NCI-H69 (cell line): ENCODE data around the gene ETDA.
A peak's percentile ranks its signal among the peaks of the same experiment; 100 is the strongest.
"Not testable (repeated sequence)": the region's sequence is repeated elsewhere in the genome, so short reads cannot be mapped to it uniquely, and the experiment has no call there.

ENCODE experiments used
- DNase-seq: peaks from one replicate; lab custom pipeline; 2025; lab: John Stamatoyannopoulos, UW

Gene ETDA

DNA sequence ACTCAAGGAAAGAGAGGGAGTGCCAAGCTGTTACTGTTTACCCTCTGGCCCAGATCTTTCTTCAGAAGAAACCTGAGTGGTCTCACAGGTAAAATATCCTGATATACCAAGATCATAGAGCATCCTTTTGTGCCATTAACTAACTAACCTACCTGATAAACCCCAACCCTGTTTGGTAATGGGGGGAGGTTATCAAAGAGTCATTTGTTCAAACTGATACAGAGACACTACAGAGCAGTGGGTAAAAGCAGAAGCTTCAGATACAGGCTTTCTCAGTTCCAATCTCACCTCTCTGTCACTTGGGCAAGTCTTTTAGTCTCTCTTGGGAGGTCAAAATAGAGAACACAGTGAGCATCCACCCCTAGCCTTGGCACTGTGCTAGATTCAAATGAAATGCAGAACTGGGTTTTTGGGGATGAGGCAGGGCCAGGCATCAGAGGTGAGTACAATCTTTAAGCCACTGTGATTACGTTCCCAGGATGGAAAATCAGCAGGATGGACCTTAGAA lies at the start of gene ETDA:
ETDA (plus strand) TSS at position 51 of the 508 bp plus-strand sequence. CDS start 1,216 bp downstream, outside the sequence.
- not testable (repeated sequence) for DNase-seq

DNA sequence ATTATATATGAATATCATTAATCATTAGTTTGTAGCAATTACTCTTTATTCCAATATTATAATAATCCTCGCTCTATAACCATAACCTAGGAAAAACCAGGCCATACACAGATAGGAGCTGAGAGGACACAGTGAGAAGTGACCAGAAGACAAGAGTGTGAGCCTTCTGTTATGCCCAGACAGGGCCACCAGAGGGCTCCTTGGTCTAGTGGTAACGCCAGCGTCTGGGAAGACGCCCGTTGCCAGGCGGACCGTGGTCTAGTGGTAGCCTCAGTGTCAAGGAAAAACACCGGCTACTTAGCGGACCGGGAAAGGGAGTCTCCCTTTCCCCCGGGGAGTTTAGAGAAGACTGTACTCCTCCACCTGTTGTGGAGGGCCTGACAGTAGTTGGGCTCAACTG lies 45.4 kb upstream of the ETDA start:
- peak; percentile 0 for DNase-seq

DNA sequence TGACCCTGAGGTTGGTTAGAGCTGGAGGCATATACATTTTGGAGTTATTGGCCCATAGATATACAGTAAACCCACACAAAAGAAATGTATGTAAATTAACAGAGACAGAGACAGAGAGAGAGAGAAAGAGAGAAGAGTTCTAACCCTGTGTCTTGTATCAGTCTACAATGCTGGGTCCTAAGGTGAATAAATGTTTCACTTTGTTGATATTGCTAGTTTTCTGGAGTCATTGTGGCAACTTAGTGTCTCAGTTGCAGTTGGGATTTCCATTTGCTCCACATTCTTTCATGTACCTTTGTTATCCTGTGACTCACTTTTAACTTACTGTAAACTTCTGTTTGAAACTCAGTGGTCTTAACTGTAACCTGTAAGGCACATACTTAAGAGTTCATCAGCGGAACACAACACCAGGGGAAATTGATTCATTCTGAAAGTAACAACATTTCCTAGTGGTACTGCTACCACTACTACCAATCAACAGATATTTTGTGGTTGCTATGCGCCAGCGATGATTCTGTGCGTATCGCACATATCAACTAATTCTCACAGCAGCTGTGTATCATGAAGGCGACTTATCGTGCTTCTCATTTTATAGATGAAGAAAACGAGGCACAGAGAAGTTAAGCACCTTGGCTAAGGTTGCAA lies 38.5 kb upstream of the ETDA start:
- no peak for DNase-seq

DNA sequence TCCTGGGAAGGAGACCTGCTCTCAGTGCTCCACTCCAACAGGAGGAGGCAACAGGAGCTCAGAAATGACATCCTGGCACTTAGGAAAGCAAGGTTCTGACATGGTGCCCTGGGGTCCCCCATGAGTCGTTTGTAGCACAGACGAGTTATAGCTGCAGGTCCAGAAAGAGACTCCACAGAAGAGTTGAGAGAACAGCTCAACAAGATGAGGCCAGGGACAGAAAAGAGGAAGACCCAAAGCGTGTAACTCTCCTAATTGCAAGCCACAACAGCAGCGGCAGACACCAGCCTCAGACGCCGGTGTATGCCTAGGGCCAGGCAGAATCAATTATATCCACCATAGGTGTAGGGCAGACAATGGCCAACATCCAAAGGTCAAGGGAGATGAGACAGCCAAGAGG lies 5.9 kb upstream of the ETDA start:
- not testable (repeated sequence) for DNase-seq

DNA sequence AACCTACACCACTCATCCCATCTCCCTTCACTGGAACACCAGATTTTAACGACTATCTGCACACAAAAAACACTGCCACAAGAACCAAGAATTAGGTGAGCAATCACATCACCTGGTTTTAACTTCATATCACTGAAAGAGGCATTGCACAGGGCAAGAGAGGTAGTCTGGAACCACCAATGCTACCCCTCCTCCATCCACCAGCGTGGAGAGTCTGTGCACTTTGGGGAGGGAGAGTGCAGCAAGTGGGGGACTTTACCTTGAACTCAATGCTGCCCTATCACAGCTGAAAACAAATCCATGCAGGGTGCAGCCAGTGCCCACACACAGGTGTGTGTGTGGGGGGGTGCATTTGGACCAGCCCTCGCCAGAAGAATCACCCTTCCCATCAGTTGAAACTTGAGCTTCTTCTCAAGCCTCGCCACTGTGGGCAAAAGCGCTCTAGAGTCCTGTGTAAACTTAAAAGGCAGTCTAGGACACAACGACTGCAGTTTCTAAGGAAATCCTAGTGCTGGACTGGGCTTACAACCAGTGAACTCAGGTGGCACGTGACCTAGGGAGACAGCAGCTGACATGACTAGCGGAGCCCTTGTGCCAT lies 4.3 kb downstream of the ETDA start:
- not testable (repeated sequence) for DNase-seq

DNA sequence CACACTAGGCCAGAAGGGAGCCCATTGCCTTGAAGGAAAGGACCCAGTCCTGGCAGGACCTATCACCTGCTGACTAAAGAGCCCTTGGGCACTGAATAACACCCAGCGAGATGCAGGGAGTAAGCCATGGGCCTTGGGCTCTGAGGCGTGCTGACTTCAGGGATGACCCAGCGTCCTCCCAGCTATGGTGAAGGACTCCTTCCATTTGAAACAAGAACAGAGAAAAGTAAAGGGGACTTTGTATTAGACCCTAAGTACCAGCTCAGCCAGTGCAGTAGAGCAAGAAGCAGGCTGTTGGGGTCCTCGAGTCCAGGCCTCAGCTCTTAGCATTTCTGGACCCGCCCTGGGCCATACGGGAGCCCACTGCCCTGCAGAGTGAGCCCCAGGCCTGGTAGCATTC lies 5.1 kb downstream of the ETDA start:
- DNase-seq: no peak

DNA sequence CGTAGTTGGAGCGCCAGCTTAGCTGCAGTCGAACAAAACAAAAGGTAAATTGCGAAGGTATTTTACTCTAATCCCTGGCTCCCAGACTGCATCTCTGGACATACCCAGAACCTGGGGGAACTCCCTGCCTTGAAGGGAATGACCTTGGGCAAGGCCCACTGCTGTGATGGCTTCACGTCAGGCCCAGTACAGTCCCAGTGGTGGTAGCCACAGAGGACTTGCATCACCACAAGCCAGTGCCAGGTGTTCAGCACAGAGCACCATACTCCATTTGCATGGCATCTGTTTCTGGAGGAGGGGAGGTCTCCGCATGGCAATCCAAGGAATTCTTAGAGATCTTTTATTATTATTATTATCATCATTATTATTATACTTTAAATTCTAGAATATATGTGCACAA lies 5.6 kb downstream of the ETDA start:
- no peak for DNase-seq

DNA sequence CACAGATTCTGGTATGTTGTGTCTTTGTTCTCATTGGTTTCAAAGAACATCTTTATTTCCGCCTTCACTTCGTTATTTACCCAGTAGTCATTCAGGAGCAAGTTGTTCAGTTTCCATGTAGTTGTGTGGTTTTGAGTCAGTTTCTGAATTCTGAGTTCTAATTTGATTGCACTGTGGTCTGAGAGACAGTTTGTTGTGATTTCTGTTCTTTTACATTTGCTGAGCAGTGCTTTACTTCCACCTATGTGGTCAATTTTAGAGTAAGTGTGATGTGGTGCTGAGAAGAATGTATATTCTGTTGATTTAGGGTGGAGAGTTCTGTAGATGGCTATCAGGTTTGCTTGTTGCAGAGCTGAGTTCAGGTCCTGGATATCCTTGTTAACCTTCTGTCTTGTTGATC lies 9.1 kb downstream of the ETDA start:
- DNase-seq: not testable (repeated sequence)

DNA sequence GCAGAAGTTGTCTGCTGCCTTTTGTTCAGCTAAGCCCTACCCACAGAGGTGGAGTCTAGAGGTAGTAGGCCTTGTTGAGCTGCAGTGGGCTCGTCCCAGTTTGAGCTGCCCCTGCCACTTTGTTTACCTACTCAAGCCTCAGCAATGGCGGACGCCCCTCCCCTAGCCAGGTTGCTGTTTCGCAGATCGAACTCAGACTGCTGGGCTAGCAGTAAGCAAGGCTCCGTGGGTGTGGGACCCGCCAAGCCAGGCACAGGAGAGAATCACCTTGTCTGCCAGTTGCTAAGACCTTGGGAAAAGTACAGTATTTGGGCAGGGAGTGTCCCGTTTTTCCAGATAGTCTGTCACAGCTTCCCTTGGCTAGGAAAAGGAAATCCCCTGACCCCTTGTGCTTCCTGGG lies 11.5 kb downstream of the ETDA start:
- DNase-seq: not testable (repeated sequence)

DNA sequence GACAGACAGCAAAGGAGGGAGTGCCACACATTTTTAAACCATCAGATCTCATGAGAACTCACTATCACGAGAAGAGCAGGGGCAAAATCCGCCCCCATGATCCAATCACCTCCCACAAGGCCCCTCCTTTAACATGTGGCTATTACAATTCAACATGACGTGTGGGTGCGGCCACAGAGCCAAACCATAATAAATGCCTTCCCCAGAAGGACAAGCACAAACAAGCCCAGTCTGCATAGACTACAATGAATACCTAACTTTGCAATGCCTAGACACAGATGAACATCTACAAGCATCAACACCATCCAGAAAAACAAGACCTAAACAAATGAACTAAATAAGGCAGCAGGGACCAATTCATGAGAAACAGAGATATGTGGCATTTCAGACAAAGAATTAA lies 12.3 kb downstream of the ETDA start:
- no peak for DNase-seq

DNA sequence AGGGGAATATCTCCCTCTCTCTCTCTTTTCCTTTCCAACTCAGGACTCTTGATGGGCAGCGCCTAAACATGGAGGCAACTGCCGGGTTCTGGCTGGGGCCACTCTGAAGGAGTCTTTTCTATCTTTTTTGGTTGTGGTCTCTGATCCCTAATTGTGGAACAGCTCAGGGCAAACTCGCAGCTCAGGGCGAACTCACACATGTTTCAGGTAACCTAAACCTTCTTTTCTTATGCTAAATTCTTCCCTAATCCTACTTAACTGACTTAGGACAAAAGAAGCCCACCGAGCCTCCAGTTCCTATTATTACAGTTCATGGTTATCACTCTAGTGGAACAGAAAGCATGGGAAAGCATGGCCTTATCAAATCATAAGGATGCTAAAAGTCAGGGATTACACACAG lies 21.3 kb downstream of the ETDA start:
- DNase-seq: no peak

DNA sequence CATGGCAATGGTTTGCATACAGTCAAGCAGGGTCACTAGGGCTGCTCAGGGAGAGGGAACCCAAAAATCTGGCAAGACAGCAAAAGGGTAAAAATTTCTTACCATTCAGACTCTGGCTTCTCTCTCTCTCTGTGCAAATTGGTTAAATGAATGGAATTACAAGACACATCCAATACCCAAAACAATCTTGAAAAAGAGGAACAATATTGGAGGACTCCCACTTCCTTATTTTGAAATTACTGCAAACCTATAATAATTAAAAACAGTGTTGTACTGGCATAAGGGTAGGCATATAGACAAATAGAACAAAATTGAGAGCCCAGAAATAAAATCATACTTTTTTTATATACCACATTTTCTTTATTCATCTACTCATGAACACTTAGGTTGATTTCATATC lies 24.1 kb downstream of the ETDA start:
- DNase-seq: no peak

DNA sequence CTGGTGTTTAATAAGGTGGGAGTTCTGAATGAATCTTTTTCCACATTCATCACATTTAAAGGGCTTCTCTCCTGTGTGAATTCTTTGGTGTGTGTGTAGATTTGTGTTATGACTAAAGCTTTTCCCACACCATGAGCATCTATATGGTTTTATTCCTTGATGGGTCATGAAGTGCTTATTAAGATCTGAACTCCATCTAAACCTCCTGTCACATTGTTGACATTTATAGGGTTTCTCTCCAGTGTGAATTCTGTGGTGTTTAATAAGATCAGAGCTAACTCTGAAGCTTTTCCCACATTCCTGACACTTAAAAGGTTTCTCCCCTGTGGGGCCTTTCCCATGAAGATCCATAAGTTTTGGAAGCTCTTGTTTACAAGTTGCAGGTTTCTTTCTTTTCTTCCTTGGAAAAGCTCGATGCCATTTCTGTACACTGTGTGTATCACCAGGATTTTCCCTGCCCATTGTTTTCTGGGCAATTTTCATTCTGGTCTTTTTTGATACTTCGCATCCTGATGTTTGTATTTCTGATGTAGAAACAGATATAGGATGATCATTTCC lies 35.5 kb downstream of the ETDA start:
- DNase-seq: no peak

DNA sequence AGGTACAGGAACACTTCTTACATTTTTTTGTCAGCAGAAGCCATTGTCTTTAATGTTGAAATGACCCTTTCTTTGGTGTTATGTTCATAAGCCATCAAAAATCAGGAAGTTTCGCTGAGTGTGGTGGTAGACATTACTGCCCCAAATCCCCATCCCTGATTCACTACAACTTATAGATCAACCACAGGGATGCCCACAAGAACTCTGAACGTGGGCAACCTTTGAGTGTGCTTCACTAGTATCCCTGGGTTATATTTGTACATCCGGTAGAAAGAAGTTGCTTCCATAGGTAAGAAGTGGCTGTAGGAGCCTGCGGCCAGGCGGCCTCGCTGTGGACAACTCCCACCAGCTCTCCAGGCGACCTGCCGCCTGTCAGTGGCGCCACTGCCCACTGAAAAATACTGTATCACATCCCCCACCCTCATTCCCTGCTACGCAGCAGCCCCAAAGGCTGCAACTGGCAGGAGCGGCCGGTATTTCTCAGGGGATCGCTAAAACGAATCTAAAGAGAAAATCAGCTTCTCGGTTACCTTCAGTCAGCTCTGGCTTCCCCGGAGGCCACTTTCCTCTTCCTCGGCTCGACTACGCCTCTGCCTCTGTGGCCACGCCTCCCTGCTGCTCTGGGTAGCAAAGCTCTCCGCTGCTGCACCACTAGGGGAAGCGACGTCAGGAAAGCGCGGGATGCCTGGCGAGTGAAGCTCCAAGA lies 43.5 kb downstream of the ETDA start:
- peak; percentile 73 for DNase-seq

DNA sequence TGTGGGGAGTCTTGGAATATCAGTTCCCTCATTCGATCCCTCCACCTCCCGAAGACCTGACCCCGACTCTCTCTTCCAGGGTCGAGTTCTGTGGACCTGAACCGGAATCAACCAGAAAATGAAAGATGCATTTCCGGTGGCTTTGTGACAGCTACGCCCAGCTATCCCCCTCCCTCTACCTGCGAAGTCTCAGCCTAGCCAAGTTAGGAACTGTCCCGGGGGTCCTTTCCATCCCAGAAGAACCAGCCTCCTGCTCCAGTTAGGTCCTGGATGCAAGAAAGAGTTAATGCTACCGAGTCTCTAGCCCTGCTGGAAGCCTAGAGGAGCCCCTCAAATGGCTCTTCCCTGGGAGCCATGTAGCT lies 44.1 kb downstream of the ETDA start:
- DNase-seq: no peak

DNA sequence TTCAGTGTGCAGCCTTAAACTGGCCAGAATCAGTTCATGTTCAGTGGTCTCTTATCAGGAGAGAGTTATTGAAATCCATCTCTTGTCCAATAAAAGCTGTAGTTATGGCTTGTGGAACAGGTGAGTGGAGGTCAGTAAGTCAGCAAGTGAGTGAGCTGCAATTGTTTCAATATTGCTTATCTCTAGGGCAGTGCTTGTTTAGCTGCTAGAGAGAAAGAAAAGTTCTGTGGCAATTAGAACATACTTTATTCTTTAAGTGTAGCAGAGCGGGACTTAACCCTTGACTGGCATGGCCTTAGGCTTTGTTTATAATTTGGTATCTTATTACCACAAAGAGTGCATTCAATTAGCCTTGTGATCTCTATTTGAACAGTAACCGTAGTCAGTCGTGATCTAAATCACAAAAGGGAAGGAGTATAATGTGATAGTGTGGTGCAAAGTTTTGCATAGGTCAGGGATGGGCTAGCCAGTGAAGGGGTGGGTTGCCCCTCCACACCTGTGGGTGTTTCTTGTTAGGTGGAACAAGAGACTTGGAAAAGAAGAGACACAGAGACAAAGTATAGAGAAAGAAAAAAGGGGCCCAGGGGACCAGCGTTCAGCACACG lies 50.5 kb downstream of the ETDA start:
- DNase-seq: peak; percentile 22
